ENCODE data around the gene AEBP1.

GRCh38 chr7:44057181-44057848 lies 46.8 kb upstream of the AEBP1 start:
- TF ChIP-seq NBN (IDR thresholded peaks at IDR 0.05; ENCODE audit: low read depth) (no peak), POLR2A (conservative IDR thresholded peaks at IDR 0.05) (no peak), CTCF (IDR thresholded peaks at IDR 0.05 in 2 of 3, conservative IDR thresholded peaks at IDR 0.05 in 1 of 3; ENCODE audit: insufficient read depth in 2 of 3, low read depth in 1 of 3, low read length in 3 of 3) (no peak), HBP1 (CRISPR knock-in tag; IDR thresholded peaks at IDR 0.05) (no peak), HEY1 (CRISPR knock-in tag; IDR thresholded peaks at IDR 0.05; ENCODE audit: borderline replicate concordance) (no peak), ZSCAN29 (IDR thresholded peaks at IDR 0.05) (no peak), NELFE (IDR thresholded peaks at IDR 0.05; ENCODE audit: insufficient read depth, insufficient read length) (no peak), NFATC3 (IDR thresholded peaks at IDR 0.05) (no peak)
